ENCODE results near the gene PTTG1.

The PTTG1 gene

DNA sequence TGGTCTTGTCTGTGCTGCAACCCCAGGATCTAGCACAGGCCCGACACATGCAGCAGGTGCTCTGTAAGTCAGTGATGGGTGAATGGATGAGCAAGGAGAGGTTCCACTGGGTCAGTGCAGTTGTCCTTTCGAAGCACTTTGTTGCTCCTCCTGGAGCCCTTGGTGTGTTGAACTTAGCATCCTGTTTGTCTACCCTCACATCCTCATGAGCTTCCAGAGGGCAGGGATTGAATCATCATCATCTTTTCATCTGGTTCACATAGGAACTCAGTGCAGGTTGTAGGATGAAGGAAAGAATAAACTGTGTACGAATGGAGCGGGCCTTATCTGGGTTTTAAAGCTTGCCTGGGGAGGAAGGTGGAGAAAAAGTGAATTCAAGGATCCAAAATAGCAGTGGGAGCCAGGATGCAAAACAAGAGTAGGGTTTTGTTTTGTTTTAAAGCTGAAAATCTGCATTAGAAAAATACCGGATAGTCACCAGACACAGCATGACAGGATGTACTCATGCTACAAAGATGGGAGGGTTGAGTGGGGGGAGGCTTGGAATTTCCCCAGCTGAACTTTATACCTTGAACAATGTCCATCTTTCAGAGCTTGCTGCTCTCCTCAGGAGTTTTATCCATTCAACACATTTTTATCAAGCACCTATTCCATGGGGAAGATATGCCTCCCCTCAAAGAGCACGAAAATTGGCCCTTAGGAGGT, 55.8 kb downstream of the PTTG1 start:
- no peak for DNase-seq (ENCODE audit: insufficient read length, low spot score)
- TF ChIP-seq CTCF (IDR thresholded peaks at IDR 0.05; ENCODE audit: insufficient read depth, missing control alignments): no peak
- no peak for FAIRE-seq

DNA sequence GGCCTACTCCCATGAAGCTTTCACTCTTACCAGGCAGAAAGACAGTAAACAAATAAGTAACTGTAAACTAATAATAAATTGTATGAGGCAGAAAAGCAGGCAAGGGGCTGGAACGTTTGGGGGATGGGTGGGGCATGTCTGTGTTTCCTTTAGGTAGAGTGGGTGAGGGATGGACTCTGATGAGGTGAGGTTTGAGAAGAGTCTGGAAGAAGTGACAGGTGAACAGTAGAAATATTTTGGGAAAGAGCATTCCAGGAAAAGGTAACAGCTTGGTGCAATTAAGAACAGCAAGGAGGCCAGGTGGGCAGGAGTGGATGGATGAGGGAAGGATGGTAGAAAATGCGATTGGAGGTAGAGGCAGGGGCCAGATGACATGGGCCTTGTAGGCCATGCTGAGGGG, 56.5 kb downstream of the PTTG1 start:
- no peak for FAIRE-seq
- TF ChIP-seq CTCF (IDR thresholded peaks at IDR 0.05; ENCODE audit: insufficient read depth, missing control alignments): no peak

More for the DNA sequence above, 56.5 kb downstream of the PTTG1 start:
- no peak for DNase-seq (ENCODE audit: insufficient read length, low spot score)
